Loucy (cell line): ENCODE results near the gene CALML4.

ENCODE experiments used
- H2AFZ ChIP-seq: fragments of 200-600 bp; sonication (generic); 2 replicates; pipeline ENCODE4 v1.6.0; 2016; ENCODE audit warnings: antibody characterized with exemption, mild to moderate bottlenecking, low read length, moderate library complexity
- H3F3A ChIP-seq: fragments of 200-600 bp; 2 replicates; pipeline ENCODE4 v1.6.0; 2016; ENCODE audit warnings: antibody characterized with exemption, low read depth, mild to moderate bottlenecking
- H3K27me3 ChIP-seq: fragments of 200-600 bp; sonication (generic); 2 replicates; pipeline ENCODE4 v1.6.1; 2014; ENCODE audit warnings: low read length, mild to moderate bottlenecking; ENCODE audit not compliant: insufficient read depth, poor library complexity, severe bottlenecking
- H3K36me3 ChIP-seq: fragments of 200-600 bp; sonication (generic); 2 replicates; pipeline ENCODE4 v1.6.1; 2016; ENCODE audit warnings: low read length; ENCODE audit not compliant: insufficient read depth
- H3K4me1 ChIP-seq: fragments of 200-600 bp; sonication (generic); 2 replicates; pipeline ENCODE4 v1.5.1; 2014; ENCODE audit warnings: low read length, mild to moderate bottlenecking; ENCODE audit not compliant: insufficient read depth, poor library complexity, severe bottlenecking
- H3K4me2 ChIP-seq: fragments of 200-600 bp; sonication (generic); 2 replicates; pipeline ENCODE4 v1.6.0; 2014; ENCODE audit warnings: antibody characterized with exemption, low read length, low read depth, mild to moderate bottlenecking; ENCODE audit not compliant: poor library complexity, severe bottlenecking
- H3K4me3 ChIP-seq: fragments of 200-600 bp; sonication (generic); 2 replicates; pipeline ENCODE4 v1.5.1; 2014; ENCODE audit warnings: low read length, mild to moderate bottlenecking, mixed read lengths; ENCODE audit not compliant: poor library complexity, severe bottlenecking
- H3K79me2 ChIP-seq: fragments of 200-600 bp; sonication (generic); 2 replicates; pipeline ENCODE4 v1.6.1; 2014; ENCODE audit warnings: low read length; ENCODE audit not compliant: insufficient read depth
- H3K9ac ChIP-seq: fragments of 200-600 bp; sonication (generic); 2 replicates; pipeline ENCODE4 v1.6.0; 2014; ENCODE audit warnings: mild to moderate bottlenecking, low read depth, low read length, moderate library complexity; ENCODE audit not compliant: poor library complexity, severe bottlenecking
- H3K9me2 ChIP-seq: fragments of 200-600 bp; sonication (generic); replicated peaks from 2 replicates; pipeline ENCODE4 v1.6.1; 2016; ENCODE audit warnings: low read depth, low read length, mixed read lengths
- H3K9me3 ChIP-seq: fragments of 200-600 bp; sonication (generic); 2 replicates; pipeline ENCODE4 v1.6.1; 2014; ENCODE audit warnings: mild to moderate bottlenecking, antibody characterized with exemption, low read length, low read depth; ENCODE audit not compliant: insufficient read depth
- H4K20me1 ChIP-seq: fragments of 200-600 bp; sonication (generic); 2 replicates; pipeline ENCODE4 v1.6.0; 2014; ENCODE audit warnings: antibody characterized with exemption, low read length, mild to moderate bottlenecking; ENCODE audit not compliant: insufficient read depth, poor library complexity, severe bottlenecking
- EZH2phosphoT487 ChIP-seq: fragments of 200-600 bp; IDR thresholded peaks from 2 replicates; pipeline ENCODE4 v1.6.1; 2018; ENCODE audit warnings: antibody characterized with exemption, mild to moderate bottlenecking, moderate library complexity, borderline replicate concordance
- TF ChIP-seq, protein P1 (sequence below): fragments of 200-600 bp; sonication (generic); conservative IDR thresholded peaks from 2 replicates; pipeline ENCODE4 v1.5.1; 2014; ENCODE audit warnings: mild to moderate bottlenecking, antibody characterized with exemption, low read length

The CALML4 gene

GRCh38 chr15:68218331-68218730 lies 13.2 kb upstream of the CALML4 start:
- Histone ChIP-seq H3K9ac (no peak overlapping the region), H3K4me2 (no peak overlapping the region), H3K4me1 (peaks cover 4% of the 10 kb centered on the region), H3K9me3 (no peaks in the 10 kb centered on the region), H2AFZ (no peak overlapping the region), H3F3A (no peaks in the 10 kb centered on the region), H3K9me2 (no peaks in the 10 kb centered on the region), H3K79me2 (peaks cover 80% of the 10 kb centered on the region), H3K4me3 (no peak overlapping the region), H3K36me3 (peaks cover 44% of the 10 kb centered on the region; the same call in 1 of the 2 replicates), H3K27me3 (no peaks in the 10 kb centered on the region), H4K20me1 (peaks cover 26% of the 10 kb centered on the region)
- TF ChIP-seq, protein P1, sequence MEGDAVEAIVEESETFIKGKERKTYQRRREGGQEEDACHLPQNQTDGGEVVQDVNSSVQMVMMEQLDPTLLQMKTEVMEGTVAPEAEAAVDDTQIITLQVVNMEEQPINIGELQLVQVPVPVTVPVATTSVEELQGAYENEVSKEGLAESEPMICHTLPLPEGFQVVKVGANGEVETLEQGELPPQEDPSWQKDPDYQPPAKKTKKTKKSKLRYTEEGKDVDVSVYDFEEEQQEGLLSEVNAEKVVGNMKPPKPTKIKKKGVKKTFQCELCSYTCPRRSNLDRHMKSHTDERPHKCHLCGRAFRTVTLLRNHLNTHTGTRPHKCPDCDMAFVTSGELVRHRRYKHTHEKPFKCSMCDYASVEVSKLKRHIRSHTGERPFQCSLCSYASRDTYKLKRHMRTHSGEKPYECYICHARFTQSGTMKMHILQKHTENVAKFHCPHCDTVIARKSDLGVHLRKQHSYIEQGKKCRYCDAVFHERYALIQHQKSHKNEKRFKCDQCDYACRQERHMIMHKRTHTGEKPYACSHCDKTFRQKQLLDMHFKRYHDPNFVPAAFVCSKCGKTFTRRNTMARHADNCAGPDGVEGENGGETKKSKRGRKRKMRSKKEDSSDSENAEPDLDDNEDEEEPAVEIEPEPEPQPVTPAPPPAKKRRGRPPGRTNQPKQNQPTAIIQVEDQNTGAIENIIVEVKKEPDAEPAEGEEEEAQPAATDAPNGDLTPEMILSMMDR = no peak
- TF ChIP-seq EZH2phosphoT487 = no peak

GRCh38 chr15:68217341-68217740 lies 12.2 kb upstream of the CALML4 start:
- Histone ChIP-seq H3K9me2 (no peaks in the 10 kb centered on the region), H3K4me1 (no peaks in the 10 kb centered on the region), H3F3A (no peaks in the 10 kb centered on the region), H3K36me3 (peaks cover 44% of the 10 kb centered on the region; the same call in 1 of the 2 replicates), H3K4me2 (no peak overlapping the region), H3K79me2 (peaks cover 73% of the 10 kb centered on the region), H3K9ac (no peak overlapping the region), H3K27me3 (no peaks in the 10 kb centered on the region), H4K20me1 (peaks cover 22% of the 10 kb centered on the region), H3K4me3 (no peak overlapping the region), H3K9me3 (no peaks in the 10 kb centered on the region), H2AFZ (no peak overlapping the region)
- no peak for TF ChIP-seq EZH2phosphoT487
- TF ChIP-seq, protein P1 = no peak

GRCh38 chr15:68214838-68215254 lies 9.7 kb upstream of the CALML4 start:
- no peak overlapping the region for H3K9ac ChIP-seq
- H3K36me3 ChIP-seq = peaks cover 44% of the 10 kb centered on the region; the same call in 1 of the 2 replicates
- H2AFZ ChIP-seq = no peak overlapping the region
- TF ChIP-seq, protein P1 = no peak
- TF ChIP-seq EZH2phosphoT487 = no peak
- peaks cover 55% of the 10 kb centered on the region for H3K79me2 ChIP-seq
- no peaks in the 10 kb centered on the region for H3K9me2 ChIP-seq
- no peak overlapping the region for H3K4me3 ChIP-seq
- H3F3A ChIP-seq = no peaks in the 10 kb centered on the region
- no peak overlapping the region for H3K4me2 ChIP-seq
- peaks cover 28% of the 10 kb centered on the region for H4K20me1 ChIP-seq
- H3K9me3 ChIP-seq = no peaks in the 10 kb centered on the region
- H3K27me3 ChIP-seq = no peaks in the 10 kb centered on the region
- no peaks in the 10 kb centered on the region for H3K4me1 ChIP-seq
